ENCODE data around the gene EHMT2. TPM values are rescaled to one million over a fixed set of nuclear protein-coding genes. Genes with fewer than 3 reads are reported as not detected.

The EHMT2 gene
- total RNA-seq, 1 experiment from 2014 or later = 68.3 TPM

DNA sequence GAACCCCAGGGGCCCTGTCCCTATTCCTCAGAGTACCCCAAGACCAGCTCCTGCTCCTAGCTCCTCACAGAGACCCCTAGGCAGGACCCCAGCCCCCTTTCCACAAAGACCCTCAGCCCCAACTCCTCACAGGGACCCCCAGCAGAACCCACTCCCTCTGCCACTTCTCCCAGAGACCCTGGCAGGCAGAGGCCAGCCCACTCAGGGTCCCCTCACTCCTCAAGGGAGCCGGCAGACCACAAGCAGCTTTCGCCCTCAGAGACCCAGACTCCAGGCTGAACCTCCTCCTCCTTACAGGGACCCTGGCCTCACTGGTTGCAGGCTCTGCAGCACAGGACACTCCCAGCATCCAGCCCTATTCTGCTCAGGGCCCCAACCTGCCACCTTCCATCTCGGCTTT is 19.3 kb downstream of the EHMT2 start:
- peaks cover 35% of the 10 kb centered on the region for H3K4me1 ChIP-seq (replicated peaks; ENCODE audit: insufficient read depth)
- H3K9me3 ChIP-seq (ENCODE audit: insufficient read depth, low read depth) = no peaks in the 10 kb centered on the region
- ChIA-PET POLR2A (ENCODE audit: unreplicated experiment) (interaction anchor here (0.7 kb wide), 1 partner anchor 631 kb away, joined by 10 read pairs; no protein-coding TSS in a partner anchor), CTCF (no interaction called here)
- BruUV-seq (replicated peaks) = no TSS peak
- intact Hi-C loops (cut with micrococcal nuclease; ENCODE audit: unreplicated experiment) = loop anchor here (5.0 to 10.0 kb wide), 2 partner anchors 46 to 193 kb away; partner anchors contain the start of gene LY6G5C
- H3F3A ChIP-seq (ENCODE audit: insufficient read depth, low read depth) = peaks cover 31% of the 10 kb centered on the region
- peak overlapping the region; percentile 29; the same call in 1 of the 2 replicates for H3K4me3 ChIP-seq
- H3K27me3 ChIP-seq (ENCODE audit: insufficient read depth, low read depth) = no peaks in the 10 kb centered on the region
- DNase-seq = no peak
- H3K9me2 ChIP-seq (ENCODE audit: insufficient read depth) = no peaks in the 10 kb centered on the region
- H2AFZ ChIP-seq = no peak overlapping the region
- 0 out of 2 replicates have a peak overlapping the region, but pooled peaks have one; percentile 16 for H3K27ac ChIP-seq
- no peaks in the 10 kb centered on the region for H3K79me2 ChIP-seq (ENCODE audit: low read depth)
- peaks cover 2% of the 10 kb centered on the region; the same call in 1 of the 2 replicates for H3K36me3 ChIP-seq (ENCODE audit: low read depth)
- H4K20me1 ChIP-seq (ENCODE audit: insufficient read depth) = no peaks in the 10 kb centered on the region
- H3K4me2 ChIP-seq = peak overlapping the region; percentile 58
- TF ChIP-seq, protein P1, sequence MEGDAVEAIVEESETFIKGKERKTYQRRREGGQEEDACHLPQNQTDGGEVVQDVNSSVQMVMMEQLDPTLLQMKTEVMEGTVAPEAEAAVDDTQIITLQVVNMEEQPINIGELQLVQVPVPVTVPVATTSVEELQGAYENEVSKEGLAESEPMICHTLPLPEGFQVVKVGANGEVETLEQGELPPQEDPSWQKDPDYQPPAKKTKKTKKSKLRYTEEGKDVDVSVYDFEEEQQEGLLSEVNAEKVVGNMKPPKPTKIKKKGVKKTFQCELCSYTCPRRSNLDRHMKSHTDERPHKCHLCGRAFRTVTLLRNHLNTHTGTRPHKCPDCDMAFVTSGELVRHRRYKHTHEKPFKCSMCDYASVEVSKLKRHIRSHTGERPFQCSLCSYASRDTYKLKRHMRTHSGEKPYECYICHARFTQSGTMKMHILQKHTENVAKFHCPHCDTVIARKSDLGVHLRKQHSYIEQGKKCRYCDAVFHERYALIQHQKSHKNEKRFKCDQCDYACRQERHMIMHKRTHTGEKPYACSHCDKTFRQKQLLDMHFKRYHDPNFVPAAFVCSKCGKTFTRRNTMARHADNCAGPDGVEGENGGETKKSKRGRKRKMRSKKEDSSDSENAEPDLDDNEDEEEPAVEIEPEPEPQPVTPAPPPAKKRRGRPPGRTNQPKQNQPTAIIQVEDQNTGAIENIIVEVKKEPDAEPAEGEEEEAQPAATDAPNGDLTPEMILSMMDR (conservative IDR thresholded peaks at IDR 0.05) = no peak
- no peak for TF ChIP-seq EZH2 (IDR thresholded peaks at IDR 0.05; ENCODE audit: low read depth)

DNA sequence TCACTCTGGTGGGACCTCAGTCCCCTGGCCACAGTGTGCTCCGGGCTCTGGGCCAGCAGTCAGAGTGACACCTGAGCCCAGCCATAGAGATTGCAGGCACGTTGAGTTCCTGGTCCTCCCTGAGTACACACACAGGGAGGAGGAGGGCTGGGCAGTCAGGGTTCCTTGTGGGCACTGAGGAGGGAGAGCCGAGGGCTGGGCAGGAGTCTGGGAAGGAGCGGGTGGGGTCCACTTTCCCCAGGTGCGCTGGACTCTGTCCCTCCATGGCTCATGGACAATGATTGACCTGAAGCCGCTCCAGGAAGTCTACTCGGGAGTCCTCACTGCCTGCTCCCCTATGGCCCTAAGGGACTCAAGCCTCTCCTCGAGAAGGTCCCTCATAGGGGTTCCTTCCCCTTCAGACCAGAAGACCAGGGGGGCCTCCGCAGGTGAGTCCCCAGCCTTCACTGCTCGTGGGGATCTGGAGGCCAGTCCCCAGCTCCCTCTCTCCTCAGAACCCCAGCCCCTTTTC is 19.8 kb downstream of the EHMT2 start:
- ChIA-PET CTCF (no interaction called here), POLR2A (ENCODE audit: unreplicated experiment) (no interaction called here)
- no TSS peak for BruUV-seq (replicated peaks)
- Histone ChIP-seq H3K9me2 (ENCODE audit: insufficient read depth) (no peaks in the 10 kb centered on the region), H3K27me3 (ENCODE audit: insufficient read depth, low read depth) (no peaks in the 10 kb centered on the region), H3F3A (ENCODE audit: insufficient read depth, low read depth) (peaks cover 31% of the 10 kb centered on the region), H3K36me3 (ENCODE audit: low read depth) (no peaks in the 10 kb centered on the region), H3K79me2 (ENCODE audit: low read depth) (no peaks in the 10 kb centered on the region), H4K20me1 (ENCODE audit: insufficient read depth) (no peaks in the 10 kb centered on the region), H3K27ac (no peak overlapping the region), H3K4me1 (replicated peaks; ENCODE audit: insufficient read depth) (peaks cover 35% of the 10 kb centered on the region), H2AFZ (no peak overlapping the region), H3K4me2 (peak overlapping the region; percentile 58), H3K9me3 (ENCODE audit: insufficient read depth, low read depth) (no peaks in the 10 kb centered on the region), H3K4me3 (no peak overlapping the region)
- intact Hi-C loops (cut with micrococcal nuclease; ENCODE audit: unreplicated experiment) = loop anchor here (5.0 to 10.0 kb wide), 2 partner anchors 45 to 193 kb away; partner anchors contain the start of gene LY6G5C
- TF ChIP-seq EZH2 (IDR thresholded peaks at IDR 0.05; ENCODE audit: low read depth) = no peak
- TF ChIP-seq, protein P1 (conservative IDR thresholded peaks at IDR 0.05) = no peak
- peak; percentile 56 to 61 for DNase-seq

DNA sequence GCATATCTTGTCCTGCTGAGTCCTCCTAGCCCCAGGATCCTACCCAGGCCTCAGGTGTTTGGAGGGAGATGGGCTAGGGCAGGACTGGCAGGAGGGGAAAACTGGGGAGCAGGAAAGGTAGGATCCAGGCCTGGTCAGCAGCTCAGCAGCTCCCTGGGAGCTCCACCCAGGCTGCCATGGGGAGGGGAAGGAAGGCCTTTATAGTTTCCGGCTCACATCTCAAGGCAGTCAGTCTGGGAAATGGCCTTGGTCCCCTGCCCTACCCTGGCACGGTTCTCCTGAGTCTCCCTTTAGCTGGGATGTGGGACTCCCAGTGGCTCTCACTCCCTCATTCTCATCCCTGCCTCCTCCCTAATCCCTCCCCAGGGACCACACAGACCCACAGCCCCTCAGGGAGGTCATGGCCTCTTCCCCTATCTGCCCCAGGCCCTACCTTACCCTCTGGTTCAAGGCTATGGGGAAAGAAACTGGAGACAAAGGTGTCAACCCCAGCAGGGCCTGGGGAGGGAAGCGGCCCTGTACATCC is 20.3 kb downstream of the EHMT2 start:
- CTCF ChIA-PET = interaction anchor here (0.6 kb wide), 1 partner anchor 10 kb away, joined by 3 read pairs; no protein-coding TSS in a partner anchor
- peaks cover 31% of the 10 kb centered on the region for H3F3A ChIP-seq (ENCODE audit: insufficient read depth, low read depth)
- H3K9me3 ChIP-seq (ENCODE audit: insufficient read depth, low read depth) = no peaks in the 10 kb centered on the region
- intact Hi-C loops (cut with micrococcal nuclease; ENCODE audit: unreplicated experiment) = loop anchor here (5.0 to 10.0 kb wide), 2 partner anchors 45 to 192 kb away; partner anchors contain the start of gene LY6G5C
- no peak overlapping the region for H3K4me3 ChIP-seq
- DNase-seq = no peak
- peaks cover 35% of the 10 kb centered on the region for H3K4me1 ChIP-seq (replicated peaks; ENCODE audit: insufficient read depth)
- POLR2A ChIA-PET (ENCODE audit: unreplicated experiment) = no interaction called here
- no peak for TF ChIP-seq EZH2 (IDR thresholded peaks at IDR 0.05; ENCODE audit: low read depth)
- TF ChIP-seq, protein P1 (conservative IDR thresholded peaks at IDR 0.05) = no peak
- H3K9me2 ChIP-seq (ENCODE audit: insufficient read depth) = no peaks in the 10 kb centered on the region
- H3K36me3 ChIP-seq (ENCODE audit: low read depth) = no peaks in the 10 kb centered on the region
- no peak overlapping the region for H3K27ac ChIP-seq
- BruUV-seq (replicated peaks) = no TSS peak
- H4K20me1 ChIP-seq (ENCODE audit: insufficient read depth) = no peaks in the 10 kb centered on the region
- no peaks in the 10 kb centered on the region for H3K27me3 ChIP-seq (ENCODE audit: insufficient read depth, low read depth)
- H3K4me2 ChIP-seq = peak overlapping the region; percentile 58
- no peaks in the 10 kb centered on the region for H3K79me2 ChIP-seq (ENCODE audit: low read depth)
- no peak overlapping the region for H2AFZ ChIP-seq
